ENCODE measurements around the gene CD209.

DNA sequence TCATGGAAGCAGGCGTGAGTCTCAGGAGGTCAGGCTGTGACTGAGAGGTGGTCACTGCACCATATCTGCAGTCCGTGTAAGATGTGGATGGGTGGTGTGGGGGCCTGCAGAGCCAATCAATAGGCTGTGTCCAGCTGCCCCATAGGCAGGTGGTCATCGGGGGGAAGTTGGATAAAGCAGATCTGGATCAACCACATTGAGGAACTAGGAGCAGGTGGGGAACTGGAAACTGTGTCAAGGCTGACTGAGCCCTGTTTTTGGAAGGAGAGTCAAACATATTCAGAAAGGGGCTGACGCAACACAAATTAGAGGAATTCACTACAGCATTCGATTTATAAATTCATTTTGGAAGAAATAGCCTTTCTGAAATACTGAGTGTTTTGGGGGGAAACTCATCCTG lies 30.7 kb upstream of the CD209 start:
- no peak for TF ChIP-seq CTCF (IDR thresholded peaks at IDR 0.05; ENCODE audit: poor library complexity)
- no peak for TF ChIP-seq EZH2 (IDR thresholded peaks at IDR 0.05; ENCODE audit: borderline replicate concordance)
- TF ChIP-seq EZH2phosphoT487 (IDR thresholded peaks at IDR 0.05; ENCODE audit: low read depth, severe bottlenecking, unreplicated experiment), result no peak

Measured in hepatocyte (in vitro differentiated cells).